ENCODE measurements around the gene PROM1. TPM values are rescaled to one million over a fixed set of nuclear protein-coding genes. Genes with fewer than 3 reads are reported as not detected.

PROM1 gene
- total RNA-seq, 2 experiments from 2014 or later, result not detected

DNA sequence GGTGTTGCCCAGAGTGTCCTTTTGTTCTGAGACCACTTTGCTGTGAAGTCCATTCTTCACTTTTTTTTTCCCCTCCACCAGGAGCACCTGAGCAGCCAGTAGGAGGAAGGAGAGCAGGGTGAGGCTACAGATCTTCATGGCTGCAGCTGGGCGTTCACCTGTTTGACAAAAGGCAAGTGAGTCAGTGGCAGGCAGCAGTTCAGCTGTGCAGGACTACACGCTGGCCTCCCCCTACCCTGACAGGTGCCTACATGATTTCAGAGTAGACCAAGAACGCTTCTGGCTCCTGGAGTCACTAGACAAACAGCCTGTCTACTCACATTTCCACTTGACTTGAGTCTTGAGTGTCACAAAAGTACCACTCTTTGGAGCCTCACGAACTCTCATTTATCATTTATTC lies 147.3 kb downstream of the PROM1 start:
- Mint-ChIP-seq H3K27me3 (peaks cover 22% of the 10 kb centered on the region), H3K4me3 (no peak overlapping the region), H3K36me3 (ENCODE audit: low read depth) (no peaks in the 10 kb centered on the region), H3K27ac (no peak overlapping the region), H3K9me3 (no peaks in the 10 kb centered on the region), H3K4me1 (ENCODE audit: low read depth) (no peaks in the 10 kb centered on the region)
- intact Hi-C loops (cut with DNase I, micrococcal nuclease), result no loop called here
- Histone ChIP-seq H3K27me3 (ENCODE audit: control insufficient read depth in 1 of 2, insufficient read depth in 2 of 2, low read length in 2 of 2) (no peaks in the 10 kb centered on the region), H3K27ac (ENCODE audit: low read depth in 1 of 2, low read length in 2 of 2) (no peak overlapping the region), H3K4me1 (ENCODE audit: insufficient read depth, low read length) (no peaks in the 10 kb centered on the region), H3K36me3 (ENCODE audit: insufficient read depth, low read length) (no peaks in the 10 kb centered on the region), H3K9me3 (ENCODE audit: control insufficient read depth in 1 of 2, insufficient read depth in 1 of 2, low read length in 2 of 2) (no peaks in the 10 kb centered on the region), H3K4me3 (ENCODE audit: low read length) (no peak overlapping the region)
- DNase-seq (no peak), ATAC-seq (ENCODE audit: poor library complexity) (no peak)
- TF ChIP-seq, protein P1, sequence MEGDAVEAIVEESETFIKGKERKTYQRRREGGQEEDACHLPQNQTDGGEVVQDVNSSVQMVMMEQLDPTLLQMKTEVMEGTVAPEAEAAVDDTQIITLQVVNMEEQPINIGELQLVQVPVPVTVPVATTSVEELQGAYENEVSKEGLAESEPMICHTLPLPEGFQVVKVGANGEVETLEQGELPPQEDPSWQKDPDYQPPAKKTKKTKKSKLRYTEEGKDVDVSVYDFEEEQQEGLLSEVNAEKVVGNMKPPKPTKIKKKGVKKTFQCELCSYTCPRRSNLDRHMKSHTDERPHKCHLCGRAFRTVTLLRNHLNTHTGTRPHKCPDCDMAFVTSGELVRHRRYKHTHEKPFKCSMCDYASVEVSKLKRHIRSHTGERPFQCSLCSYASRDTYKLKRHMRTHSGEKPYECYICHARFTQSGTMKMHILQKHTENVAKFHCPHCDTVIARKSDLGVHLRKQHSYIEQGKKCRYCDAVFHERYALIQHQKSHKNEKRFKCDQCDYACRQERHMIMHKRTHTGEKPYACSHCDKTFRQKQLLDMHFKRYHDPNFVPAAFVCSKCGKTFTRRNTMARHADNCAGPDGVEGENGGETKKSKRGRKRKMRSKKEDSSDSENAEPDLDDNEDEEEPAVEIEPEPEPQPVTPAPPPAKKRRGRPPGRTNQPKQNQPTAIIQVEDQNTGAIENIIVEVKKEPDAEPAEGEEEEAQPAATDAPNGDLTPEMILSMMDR (IDR thresholded peaks at IDR 0.05), result no peak
- POLR2A ChIA-PET, result no interaction called here
- CTCF ChIA-PET, result no interaction called here

DNA sequence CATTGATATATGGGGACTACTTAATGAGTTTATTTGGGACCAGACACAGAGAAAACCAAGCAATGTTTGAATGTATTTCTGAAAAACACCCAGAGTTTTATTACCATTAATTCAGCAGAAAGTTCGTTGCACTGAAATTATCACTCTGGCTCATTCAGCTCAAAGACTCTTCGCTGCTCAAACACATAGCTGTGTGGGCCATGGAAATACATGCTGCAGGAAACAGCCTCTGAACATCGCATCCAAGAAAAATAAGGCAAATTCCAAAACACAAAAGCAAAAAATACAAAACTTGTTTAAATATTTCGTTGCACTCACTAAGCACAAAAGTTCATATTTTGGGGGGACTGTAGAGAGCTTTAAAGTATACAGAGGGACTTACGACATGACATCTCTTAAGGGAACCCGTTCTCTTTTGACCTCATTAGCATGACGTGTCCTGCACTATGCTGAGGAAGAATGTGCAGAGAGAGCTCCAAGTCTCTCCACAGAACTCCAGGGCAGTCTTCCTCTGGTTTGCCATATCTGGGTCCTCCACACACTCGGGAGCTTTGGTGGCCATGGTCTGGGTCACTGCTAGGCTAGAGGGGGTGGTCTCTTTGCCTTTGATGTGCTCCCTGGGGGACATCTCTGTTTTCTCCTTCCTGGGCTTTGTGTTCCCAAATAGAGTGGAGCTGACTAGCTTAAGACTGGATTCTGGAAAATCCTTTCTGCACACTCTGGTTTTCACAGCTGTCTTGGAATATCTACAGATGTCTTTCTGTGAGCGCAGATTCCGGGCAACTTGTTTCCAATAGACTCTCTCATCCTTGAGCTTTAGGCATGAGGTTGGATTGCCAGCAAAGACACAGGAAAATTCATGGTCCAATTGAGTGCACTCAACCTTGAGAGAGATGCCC lies 148.1 kb downstream of the PROM1 start:
- ATAC-seq (ENCODE audit: poor library complexity) (no peak), DNase-seq (no peak)
- peaks cover 22% of the 10 kb centered on the region for H3K27me3 Mint-ChIP-seq
- H3K27ac ChIP-seq (ENCODE audit: low read depth in 1 of 2, low read length in 2 of 2), result no peak overlapping the region
- no peaks in the 10 kb centered on the region for H3K4me1 Mint-ChIP-seq (ENCODE audit: low read depth)
- ChIA-PET POLR2A (no interaction called here), CTCF (no interaction called here)
- intact Hi-C loops (cut with DNase I, micrococcal nuclease), result no loop called here
- no peak overlapping the region for H3K27ac Mint-ChIP-seq
- H3K36me3 Mint-ChIP-seq (ENCODE audit: low read depth), result no peaks in the 10 kb centered on the region
- no peaks in the 10 kb centered on the region for H3K4me1 ChIP-seq (ENCODE audit: insufficient read depth, low read length)
- H3K27me3 ChIP-seq (ENCODE audit: control insufficient read depth in 1 of 2, insufficient read depth in 2 of 2, low read length in 2 of 2), result no peaks in the 10 kb centered on the region
- H3K4me3 ChIP-seq (ENCODE audit: low read length), result no peak overlapping the region
- H3K9me3 Mint-ChIP-seq, result no peaks in the 10 kb centered on the region
- TF ChIP-seq, protein P1 (IDR thresholded peaks at IDR 0.05), result no peak
- H3K9me3 ChIP-seq (ENCODE audit: control insufficient read depth in 1 of 2, insufficient read depth in 1 of 2, low read length in 2 of 2), result no peaks in the 10 kb centered on the region
- H3K36me3 ChIP-seq (ENCODE audit: insufficient read depth, low read length), result no peaks in the 10 kb centered on the region
- no peak overlapping the region for H3K4me3 Mint-ChIP-seq

DNA sequence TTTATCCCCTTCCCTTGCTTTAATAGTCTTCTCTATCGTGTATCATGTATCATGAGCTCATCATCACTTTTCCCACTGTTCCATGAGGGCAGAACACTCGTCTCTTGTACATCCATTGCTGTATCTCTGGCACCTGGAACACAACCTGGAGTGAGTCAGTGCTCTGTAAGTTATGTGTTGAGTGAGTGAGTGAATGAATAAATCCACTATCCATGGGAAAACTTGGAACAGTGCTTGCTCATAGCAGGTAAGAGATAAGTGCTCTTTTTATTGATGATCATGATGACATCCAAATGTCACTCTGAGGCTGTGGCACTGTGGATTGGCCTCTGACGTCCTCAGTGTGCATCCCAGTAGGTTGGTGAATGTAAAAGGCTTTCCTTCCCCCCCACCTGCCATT lies 149.6 kb downstream of the PROM1 start:
- CTCF ChIA-PET, result interaction anchor here (0.5 kb wide), 1 partner anchor 73 kb away, joined by 3 read pairs; no protein-coding TSS in a partner anchor
- TF ChIP-seq, protein P1 (IDR thresholded peaks at IDR 0.05), result no peak
- no peak overlapping the region for H3K27ac Mint-ChIP-seq
- no peaks in the 10 kb centered on the region for H3K36me3 ChIP-seq (ENCODE audit: insufficient read depth, low read length)
- POLR2A ChIA-PET, result interaction anchor here (0.6 kb wide), 1 partner anchor 50 kb away, joined by 4 read pairs; no protein-coding TSS in a partner anchor
- ATAC-seq (ENCODE audit: poor library complexity) (no peak), DNase-seq (no peak)
- no peaks in the 10 kb centered on the region for H3K27me3 ChIP-seq (ENCODE audit: control insufficient read depth in 1 of 2, insufficient read depth in 2 of 2, low read length in 2 of 2)
- intact Hi-C loops (cut with DNase I, micrococcal nuclease), result no loop called here
- no peak overlapping the region for H3K27ac ChIP-seq (ENCODE audit: low read depth in 1 of 2, low read length in 2 of 2)
- no peaks in the 10 kb centered on the region for H3K4me1 Mint-ChIP-seq (ENCODE audit: low read depth)
- H3K9me3 Mint-ChIP-seq, result no peaks in the 10 kb centered on the region
- no peaks in the 10 kb centered on the region for H3K36me3 Mint-ChIP-seq (ENCODE audit: low read depth)
- H3K4me3 ChIP-seq (ENCODE audit: low read length), result no peak overlapping the region
- H3K9me3 ChIP-seq (ENCODE audit: control insufficient read depth in 1 of 2, insufficient read depth in 1 of 2, low read length in 2 of 2), result no peaks in the 10 kb centered on the region
- H3K4me3 Mint-ChIP-seq, result no peak overlapping the region
- H3K27me3 Mint-ChIP-seq, result peaks cover 22% of the 10 kb centered on the region
- H3K4me1 ChIP-seq (ENCODE audit: insufficient read depth, low read length), result no peaks in the 10 kb centered on the region
